Measurements from ENCODE around the gene PPIL1. TPM values are rescaled to one million over a fixed set of nuclear protein-coding genes. Genes with fewer than 3 reads are reported as not detected.

The PPIL1 gene
- total RNA-seq, 2 donors from 2014 or later, result 18.7 to 35.9 TPM

- 76% methylated on average over 4 of the region's 4 CpGs for WGBS
- TF ChIP-seq POLR2AphosphoS5 (IDR thresholded peaks at IDR 0.05) (no peak), CTCF (IDR thresholded peaks at IDR 0.05) (no peak)
These were observed 31.4 kb downstream of the PPIL1 start for GRCh38 chr6:36843170-36843569.

GRCh38 chr6:36841756-36842155, 32.8 kb downstream of the PPIL1 start:
- Histone ChIP-seq H3K27me3 (replicated peaks; ENCODE audit: insufficient read depth) (no peaks in the 10 kb centered on the region), H3K4me3 (no peak overlapping the region), H3K36me3 (no peaks in the 10 kb centered on the region), H3K27ac (no peak overlapping the region), H3K4me1 (replicated peaks) (peaks cover 9% of the 10 kb centered on the region), H3K9me3 (no peaks in the 10 kb centered on the region)
- TF ChIP-seq POLR2A (IDR thresholded peaks at IDR 0.05) (no peak), POLR2AphosphoS5 (IDR thresholded peaks at IDR 0.05) (no peak), CTCF (IDR thresholded peaks at IDR 0.05) (no peak)
- no peak for DNase-seq (ENCODE audit: low spot score)
- WGBS, result 94% methylated on average over 2 of the region's 2 CpGs
- intact Hi-C loops (cut with DNase I), result loop anchor here (10.0 kb wide), 1 partner anchor 227 kb away; no protein-coding TSS in a partner anchor

More at GRCh38 chr6:36843170-36843569, 31.4 kb downstream of the PPIL1 start:
- H3K9me3 ChIP-seq, result no peaks in the 10 kb centered on the region
- H3K4me3 ChIP-seq, result no peak overlapping the region
- H3K36me3 ChIP-seq, result no peaks in the 10 kb centered on the region
- H3K27ac ChIP-seq, result no peak overlapping the region
- intact Hi-C loops (cut with DNase I), result loop anchor here (10.0 kb wide), 1 partner anchor 228 kb away; no protein-coding TSS in a partner anchor
- H3K27me3 ChIP-seq (replicated peaks; ENCODE audit: insufficient read depth), result no peaks in the 10 kb centered on the region
- no peak for DNase-seq (ENCODE audit: low spot score)
- H3K4me1 ChIP-seq (replicated peaks), result peaks cover 9% of the 10 kb centered on the region

- Histone ChIP-seq H3K4me1 (replicated peaks) (peaks cover 9% of the 10 kb centered on the region), H3K4me3 (peak overlapping the region; percentile 26 to 44), H3K27me3 (replicated peaks; ENCODE audit: insufficient read depth) (no peaks in the 10 kb centered on the region), H3K36me3 (no peaks in the 10 kb centered on the region), H3K27ac (peak overlapping the region in 1 of 2 donors; percentile 49), H3K9me3 (no peaks in the 10 kb centered on the region)
- TF ChIP-seq POLR2AphosphoS5 (IDR thresholded peaks at IDR 0.05), result peak; percentile 17
- no peak for TF ChIP-seq CTCF (IDR thresholded peaks at IDR 0.05)
- whole genome bisulfite sequencing, result 3% methylated on average over 37 of the region's 44 CpGs
- DNase-seq (ENCODE audit: low spot score), result peak; percentile 39
- intact Hi-C loops (cut with DNase I), result loop anchor here (10.0 kb wide), 1 partner anchor 226 kb away; no protein-coding TSS in a partner anchor
These were observed 33.9 kb downstream of the PPIL1 start for GRCh38 chr6:36840432-36841403.

- Histone ChIP-seq H3K36me3 (no peaks in the 10 kb centered on the region), H3K27me3 (replicated peaks; ENCODE audit: insufficient read depth) (no peaks in the 10 kb centered on the region), H3K27ac (peak overlapping the region in 1 of 2 donors; percentile 36), H3K4me3 (peak overlapping the region; percentile 26 to 44), H3K4me1 (replicated peaks) (peaks cover 9% of the 10 kb centered on the region), H3K9me3 (no peaks in the 10 kb centered on the region)
- TF ChIP-seq CTCF (IDR thresholded peaks at IDR 0.05) (no peak), POLR2AphosphoS5 (IDR thresholded peaks at IDR 0.05) (no peak), POLR2A (IDR thresholded peaks at IDR 0.05) (no peak)
- under 1% methylated on average over 48 of the region's 70 CpGs for WGBS
- intact Hi-C loops (cut with DNase I), result loop anchor here (10.0 kb wide), 1 partner anchor 225 kb away; no protein-coding TSS in a partner anchor
- DNase-seq (ENCODE audit: low spot score), result no peak
These were observed 34.7 kb downstream of the PPIL1 start for GRCh38 chr6:36839749-36840431.
